Activated T-cell treated with anti-CD3 and anti-CD28 coated beads for 4 hours (primary cell): ENCODE data around the gene PRKCI.
"Not testable (repeated sequence)": the region's sequence is repeated elsewhere in the genome, so short reads cannot be mapped to it uniquely, and the experiment has no call there.

Source experiments
- DNase-seq: peaks from one replicate; pipeline ENCODE4 v3.0.0-alpha.2; 2020

PRKCI gene

DNA sequence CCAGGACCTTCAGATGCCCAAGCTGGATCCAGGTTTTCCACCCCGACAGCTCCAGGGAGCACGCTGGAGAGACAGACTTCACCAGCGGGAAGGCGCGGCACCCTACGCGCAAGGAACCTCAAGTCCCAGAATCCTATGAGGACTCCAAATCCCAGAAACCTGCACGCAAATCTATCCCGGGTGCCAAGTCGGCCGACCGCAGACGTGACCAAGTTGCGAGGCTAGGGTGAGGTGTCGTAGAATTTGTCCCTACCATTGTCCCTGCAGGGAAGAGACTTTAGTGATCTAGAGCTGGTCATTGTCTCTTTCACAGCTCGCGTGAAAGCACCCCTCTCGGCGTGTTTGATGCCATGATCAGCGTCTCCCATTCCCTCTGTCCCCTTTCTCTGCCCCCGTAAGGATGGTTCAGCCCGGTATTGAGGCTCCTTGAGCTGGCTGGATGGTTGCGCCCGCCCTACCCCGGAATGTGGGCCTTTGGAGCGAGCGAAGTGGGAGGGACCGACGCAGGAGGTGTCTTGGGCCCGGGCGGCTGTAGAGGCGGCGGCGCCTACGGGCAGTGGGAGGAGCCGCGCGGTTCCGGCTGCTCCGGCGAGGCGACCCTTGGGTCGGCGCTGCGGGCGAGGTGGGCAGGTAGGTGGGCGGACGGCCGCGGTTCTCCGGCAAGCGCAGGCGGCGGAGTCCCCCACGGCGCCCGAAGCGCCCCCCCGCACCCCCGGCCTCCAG lies at the start of gene PRKCI:
PRKCI (plus strand) TSS at position 501 of the 723 bp plus-strand sequence. CDS start 246 bp downstream, outside the sequence.
- DNase-seq = peak; percentile 72

DNA sequence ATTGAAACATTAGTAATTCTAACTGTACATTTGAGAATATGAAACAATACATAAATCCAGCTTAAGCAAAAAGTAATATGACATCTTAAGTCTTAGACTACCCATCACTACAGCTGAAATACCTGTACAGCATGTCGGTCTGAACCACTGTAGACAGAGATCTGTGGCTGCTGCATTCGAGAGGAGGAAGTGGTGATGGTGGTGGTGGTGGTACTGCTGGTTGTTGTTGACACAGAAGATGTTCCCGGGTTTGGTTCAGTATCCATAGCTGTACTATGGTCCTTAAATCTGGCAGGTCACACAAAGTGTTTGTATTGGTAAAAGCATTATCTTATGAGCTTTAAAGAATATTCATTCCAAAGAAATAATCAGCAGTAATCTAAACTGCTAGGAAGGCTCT lies 43.6 kb upstream of the PRKCI start:
- DNase-seq = peak; percentile 11

DNA sequence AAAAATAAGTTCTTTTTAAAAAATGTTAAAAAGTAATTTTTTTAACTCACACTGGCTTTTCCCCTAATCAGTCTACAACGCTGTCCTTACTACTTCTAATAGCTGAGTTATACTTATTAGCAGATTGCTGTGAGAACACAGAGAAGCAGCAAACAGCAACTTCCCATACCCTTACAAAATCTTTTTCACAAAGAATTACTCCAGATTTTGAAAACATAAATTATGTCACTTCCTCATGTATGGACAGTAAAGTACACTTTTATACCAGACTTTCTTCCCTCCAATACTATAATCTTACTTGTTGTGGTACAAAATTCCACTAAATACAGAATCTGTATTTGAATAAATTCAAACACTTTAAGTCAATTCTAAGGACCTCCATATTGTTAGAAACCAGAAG lies 42.8 kb upstream of the PRKCI start:
- DNase-seq = no peak

DNA sequence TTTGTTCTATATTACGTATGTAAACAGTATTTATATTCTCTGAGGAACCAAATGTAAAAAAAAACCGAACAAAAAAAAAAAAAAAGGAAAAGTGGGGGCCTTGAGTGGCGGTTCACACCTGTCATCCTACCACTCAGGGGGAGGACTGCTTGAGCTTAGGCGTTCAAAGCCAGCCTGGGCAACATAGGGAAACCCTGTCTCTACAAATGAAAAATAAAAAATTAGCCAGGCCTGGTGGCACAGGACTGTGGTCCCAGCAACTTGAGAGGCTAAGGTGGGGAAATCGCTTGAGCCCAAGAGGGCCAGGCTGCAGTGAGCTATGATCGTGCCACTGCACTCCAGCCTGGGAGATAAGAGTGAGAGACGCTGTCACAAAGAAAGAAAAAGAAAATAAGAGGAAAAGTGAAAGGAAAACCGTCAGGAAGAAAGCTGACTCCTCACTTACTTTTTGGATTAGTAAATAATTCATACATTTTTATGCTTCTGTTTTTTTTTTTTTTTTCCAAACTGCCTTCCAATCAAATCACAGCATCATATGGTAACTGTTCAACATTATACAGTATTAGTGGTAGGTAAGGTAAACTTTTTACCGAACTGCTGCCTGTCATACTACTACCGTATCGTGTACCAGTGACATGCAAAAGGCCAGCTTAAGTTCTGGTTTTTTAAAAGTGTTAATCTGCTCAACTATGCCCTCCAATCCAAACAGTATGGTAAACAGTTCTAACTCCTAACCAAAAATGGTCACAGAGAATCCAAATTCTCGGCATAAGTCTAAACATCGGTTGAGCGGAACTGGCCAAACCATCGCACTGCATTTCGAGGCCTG lies 41.9 kb upstream of the PRKCI start:
- DNase-seq = no peak

DNA sequence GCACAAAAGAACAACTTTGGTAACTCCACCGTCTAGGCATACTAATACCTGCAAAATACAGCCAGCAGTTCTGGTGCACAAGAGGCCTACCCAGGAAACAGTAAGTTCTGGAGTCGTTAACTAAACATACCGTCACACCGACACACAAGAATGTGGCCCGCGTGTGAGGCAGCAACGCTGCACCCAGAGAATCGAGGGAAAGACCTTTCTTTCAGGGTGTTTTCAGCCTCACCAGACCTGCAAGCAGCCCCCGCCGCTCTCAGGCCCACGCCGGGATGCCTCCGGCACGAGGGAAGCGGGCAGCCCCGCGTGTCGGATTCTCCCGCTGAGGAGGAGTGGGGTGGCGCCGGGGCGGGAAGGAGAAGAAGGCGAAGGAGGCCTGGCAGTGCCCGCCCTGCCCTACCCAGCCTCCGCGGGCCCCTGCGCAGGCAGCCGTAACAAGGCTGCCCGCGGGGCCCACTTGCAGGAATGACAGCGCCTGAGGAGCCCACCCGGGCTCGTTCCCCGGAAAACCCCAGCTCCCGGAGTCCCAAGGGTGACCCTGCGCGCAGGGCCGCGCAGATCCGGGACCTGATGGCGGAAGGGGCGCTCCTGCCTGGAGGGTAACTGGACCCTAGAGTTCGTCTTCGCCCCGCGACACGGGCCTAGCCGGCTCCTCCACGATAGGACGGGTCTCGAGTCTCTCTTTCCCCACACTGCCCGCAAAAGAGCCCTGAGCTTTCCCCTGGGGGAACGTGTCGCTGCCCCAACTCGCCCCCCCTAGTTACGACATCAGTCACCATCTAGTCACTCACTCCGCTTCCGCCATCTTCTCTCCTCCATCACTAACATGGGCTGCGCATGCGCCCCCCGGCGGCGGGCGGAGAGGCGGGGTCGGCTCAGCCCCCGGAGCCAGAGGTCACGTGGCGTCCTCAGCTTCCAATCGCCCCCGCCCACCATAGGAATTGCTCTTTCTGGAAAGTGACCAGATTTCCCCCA lies 41.0 kb upstream of the PRKCI start, which contains the start of gene PHC3:
PHC3 (minus strand) TSS at position 826 of the 978 bp plus-strand sequence; CDS start at position 808, 18 bp downstream.
- DNase-seq = peak; percentile 89

DNA sequence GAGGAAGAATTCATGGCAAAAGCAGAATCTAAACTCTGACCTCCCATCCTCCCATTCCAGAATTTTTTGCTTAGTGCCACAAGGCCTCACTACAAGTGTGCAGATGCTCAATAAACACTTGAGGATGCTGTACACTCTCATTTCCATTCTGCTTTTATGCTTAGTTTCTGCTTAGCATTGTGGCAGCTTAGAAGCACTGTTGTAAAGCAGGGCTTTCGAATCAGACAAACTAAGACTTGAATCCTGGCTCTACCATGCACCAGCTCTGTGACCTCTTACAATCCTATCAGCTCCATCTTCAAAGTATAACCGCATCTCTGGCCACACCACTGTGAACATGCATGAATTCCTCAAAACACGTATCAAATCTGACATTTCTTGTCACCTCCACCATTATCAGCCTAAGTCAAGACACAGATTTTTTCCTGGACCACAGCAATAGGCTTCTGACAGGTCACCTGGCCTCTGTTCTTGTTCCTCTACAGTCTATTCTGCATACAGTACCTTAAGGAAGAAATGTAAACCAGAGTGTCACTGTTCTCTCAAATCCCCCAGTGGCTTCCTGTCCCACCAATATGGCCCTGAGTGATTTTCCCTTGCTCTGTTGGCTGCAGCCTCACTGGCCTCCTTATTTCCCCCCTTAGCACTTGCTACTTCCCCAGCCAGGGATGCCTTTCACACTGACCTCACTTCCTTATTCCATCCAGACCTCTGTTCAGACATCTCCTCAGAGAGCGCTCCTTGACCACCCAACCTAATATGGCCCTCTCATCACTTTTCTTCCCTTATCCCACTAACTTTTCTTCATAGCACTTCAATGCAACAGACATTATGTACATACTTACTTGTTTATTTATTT lies 32.6 kb upstream of the PRKCI start:
- DNase-seq = no peak

DNA sequence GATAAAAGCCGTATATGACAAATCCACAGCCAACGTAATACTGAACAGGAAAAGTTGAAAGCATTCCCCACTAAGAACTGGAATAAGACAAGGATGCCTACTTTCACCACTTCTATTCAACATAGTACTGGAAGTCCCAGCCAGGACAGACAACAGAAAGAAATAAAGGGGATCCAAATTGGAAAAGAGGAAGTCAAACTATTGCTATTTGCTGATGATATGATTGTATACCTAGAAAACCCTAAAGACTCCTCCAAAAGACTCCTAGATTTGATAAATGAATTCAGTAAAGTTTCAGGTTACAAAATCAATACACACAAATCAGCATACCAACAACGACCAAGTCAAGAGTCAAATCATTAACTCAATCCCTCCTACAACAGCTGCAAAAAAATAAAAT lies 26.5 kb upstream of the PRKCI start:
- not testable (repeated sequence) for DNase-seq

DNA sequence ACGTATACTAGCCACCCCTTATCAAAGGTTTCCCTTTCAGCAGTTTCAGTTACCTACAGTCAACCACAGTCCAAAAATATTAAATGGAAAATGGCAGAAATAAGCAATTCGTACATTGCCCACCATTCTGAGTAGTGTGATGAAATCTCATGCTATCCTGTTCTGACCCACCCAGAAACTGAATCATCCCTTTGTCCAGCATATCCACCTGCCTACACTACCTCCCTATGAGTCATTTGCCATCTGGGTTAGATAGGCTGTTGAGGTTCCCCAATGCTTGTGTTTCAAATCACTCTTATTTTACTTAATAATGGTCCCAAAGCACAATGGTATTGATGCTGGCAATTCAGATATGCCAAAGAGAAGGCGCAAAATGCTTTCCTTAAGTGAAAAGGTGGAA lies 25.4 kb upstream of the PRKCI start:
- no peak for DNase-seq

DNA sequence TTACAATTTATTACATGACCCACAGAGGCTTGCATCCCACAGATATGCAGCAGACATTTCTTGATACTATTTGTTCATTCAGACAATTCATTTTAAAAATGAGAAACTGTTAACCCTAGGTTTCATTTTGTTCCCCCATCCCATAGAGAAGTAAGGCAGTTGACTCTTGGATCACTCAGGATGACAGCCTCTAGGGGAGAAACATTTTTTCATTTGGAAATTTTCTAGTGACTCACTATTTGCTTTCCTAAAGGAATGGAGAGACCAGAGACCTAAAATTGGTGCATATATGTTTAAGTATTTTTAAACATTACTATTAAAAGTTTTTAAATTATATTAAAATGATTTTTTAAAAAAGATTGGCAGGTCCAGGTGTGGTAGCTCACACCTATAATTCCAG lies 21.2 kb upstream of the PRKCI start:
- DNase-seq = no peak

DNA sequence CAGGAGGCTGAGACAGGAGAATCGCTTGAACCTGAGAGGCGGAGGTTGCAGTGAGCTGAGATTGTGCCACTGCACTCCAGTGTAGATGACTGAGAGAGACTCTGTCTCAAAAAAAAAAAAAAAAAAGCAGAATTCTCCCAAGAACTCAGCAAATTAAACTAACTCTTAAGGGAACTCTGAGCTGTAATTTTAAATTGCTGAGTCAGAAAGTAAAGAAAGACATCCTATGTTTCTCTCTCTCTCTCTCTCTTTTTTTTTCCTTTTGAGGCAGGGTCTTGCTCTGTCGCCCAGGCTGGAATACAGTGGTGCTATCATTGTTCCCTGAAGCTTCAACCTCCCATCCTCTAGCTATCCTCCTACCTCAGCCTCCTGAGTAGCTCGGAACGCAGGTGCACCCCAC lies 20.7 kb upstream of the PRKCI start:
- DNase-seq = no peak

DNA sequence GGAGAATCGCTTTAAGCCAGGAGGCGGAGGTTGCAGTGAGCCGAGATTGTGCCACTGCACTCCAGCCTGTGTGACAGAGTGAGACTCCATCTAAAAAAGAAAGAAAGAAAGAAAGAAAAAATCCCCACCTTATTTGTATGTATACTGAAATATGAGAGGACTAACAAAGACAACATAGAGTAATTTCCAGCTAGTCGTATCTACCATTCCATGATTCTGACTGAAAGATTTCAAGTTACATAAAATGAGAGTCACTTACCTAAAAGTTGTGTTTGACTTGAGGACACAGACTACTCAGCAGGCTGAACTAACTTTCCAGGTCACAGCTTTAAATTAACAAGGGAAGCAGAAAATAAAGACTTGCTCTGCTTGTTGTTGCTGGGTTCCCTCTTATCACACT lies 18.8 kb upstream of the PRKCI start:
- no peak for DNase-seq

DNA sequence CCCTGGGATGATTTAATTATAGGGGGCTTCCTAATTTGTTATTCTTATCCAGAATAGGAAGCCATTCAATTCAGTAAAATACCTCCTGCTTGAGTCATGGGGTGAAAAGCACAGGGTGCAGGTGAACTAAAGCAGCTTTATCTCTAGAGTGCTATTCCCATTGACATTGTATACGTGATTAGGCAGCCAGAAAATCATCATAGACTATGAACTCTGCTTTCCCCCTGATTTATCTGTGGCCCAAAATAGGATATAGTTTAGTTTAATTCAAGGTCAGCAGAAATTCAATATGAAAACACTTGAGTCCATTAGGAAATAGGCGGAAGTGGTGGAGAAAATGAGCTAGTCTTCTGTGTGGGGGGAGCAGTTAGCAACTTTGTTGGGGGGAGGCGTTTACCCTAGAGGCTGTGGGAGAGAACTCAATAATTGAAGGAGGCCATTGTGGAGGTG lies 18.2 kb upstream of the PRKCI start:
- DNase-seq = no peak

DNA sequence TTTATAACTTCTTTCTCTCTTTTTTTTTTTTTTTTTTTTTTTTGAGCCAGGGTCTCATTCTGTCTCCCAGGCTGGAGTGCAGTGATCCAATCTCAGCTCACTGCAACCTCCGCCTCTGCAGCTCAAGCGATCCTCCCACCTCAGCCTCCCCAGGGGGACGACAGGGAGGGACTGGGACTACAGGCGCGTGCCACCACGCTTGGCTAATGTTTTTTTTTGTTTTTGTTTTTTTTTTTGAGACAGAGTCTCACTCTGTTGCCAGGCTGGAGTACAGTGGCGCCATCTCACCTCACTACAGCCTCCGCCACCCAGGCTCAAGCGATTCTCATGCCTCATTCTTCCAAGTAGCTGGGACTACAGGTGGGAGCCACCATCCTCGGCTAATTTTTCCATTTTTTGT lies 17.7 kb upstream of the PRKCI start:
- DNase-seq = no peak

DNA sequence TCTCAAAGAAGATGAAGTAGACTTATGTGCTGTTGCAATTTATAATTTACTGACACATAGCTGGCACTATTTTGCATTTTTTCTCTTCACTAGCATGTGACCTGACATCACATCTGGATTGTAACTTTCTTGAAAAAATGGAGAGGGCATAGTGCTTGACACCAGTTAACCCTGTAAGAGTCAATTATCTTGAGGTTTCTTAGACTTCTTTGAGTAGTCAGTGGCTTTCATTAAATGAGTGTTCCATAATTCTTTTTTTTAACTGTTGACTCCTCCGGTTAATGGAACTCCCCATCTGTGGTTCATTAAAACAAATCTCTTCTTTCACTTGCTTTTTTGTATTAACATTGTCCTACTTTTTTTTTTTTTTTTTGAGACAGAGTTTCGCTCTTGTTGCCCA lies 16.9 kb upstream of the PRKCI start:
- DNase-seq = no peak

DNA sequence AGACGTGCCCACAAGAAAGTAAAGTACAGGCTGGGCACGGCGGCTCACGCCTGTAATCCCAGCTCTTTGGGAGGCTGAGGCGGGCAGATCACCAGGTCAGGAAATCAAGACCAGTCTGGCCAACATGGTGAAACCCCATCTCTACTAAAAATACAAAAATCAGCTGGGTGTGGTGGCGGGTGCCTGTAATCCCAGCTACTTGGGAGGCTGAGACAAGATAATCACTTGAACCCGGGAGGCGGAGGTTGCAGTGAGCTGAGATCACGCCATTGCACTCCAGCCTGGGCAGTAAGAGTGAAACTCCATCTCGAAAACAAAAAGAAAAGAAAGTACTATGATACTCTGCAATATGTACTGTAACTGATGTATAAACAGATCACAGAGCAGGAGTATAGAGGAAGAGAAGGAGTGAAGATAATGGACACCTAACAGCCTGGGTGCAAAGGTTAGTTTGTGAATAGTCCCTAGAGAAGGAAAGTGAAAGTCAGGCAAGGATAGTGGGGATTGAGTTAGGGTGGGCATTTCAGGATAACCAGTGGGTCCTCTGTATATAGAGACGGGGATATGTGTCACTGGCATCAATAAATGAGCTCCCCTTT lies 16.0 kb upstream of the PRKCI start:
- not testable (repeated sequence) for DNase-seq

DNA sequence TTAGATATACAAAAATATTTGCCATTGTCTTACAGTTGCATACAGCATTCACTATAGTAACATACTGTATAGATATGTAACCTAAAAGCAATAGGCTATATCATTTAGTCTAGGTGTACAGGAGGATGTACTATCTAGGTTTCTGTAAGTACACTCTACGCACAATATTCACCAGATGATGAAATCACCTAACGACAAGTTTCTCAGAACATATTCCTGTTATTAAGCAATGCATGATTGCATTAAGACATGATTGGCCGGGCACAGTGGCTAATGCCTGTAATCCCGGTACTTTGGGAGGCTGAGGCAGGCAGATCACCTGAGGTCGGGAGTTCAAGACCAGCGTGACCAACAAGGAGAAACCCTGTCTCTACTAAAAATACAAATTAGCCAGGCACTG lies 14.5 kb upstream of the PRKCI start:
- DNase-seq = no peak

DNA sequence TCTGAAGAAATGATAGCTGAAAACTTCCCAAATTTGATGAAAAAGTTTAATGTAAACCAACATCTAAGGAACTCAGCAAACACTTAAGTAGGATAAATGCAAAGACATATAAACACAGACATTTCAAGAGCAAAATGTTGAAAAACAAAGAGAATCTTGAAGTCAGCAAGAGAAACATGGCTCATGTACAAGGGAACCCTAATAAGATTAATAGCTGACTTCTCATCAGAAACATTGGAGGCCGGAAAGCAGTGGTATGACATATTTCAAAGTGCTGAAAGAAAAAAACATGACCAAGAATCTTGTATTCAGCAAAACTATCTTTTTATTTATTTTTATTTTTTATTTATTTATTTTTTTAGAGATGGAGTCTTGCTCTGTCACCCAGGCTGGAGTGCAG lies 10.6 kb upstream of the PRKCI start:
- no peak for DNase-seq

DNA sequence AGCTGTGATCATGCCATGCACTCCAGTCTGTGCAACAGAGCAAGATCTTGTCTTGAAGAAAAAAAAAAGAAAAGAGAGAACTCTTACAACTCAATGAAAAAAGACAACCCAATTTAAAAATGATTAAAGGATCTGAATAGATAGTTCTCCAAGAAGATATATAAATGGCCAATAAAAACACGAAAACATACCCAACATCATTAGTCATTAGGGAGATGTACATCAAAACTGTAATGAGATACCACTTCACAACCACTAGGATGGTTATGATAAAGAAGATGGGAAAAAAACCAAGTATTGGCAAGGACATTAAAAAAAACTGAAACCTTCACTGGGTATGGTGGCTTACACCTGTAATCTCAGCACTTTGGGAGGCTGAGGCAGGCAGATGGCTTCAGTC lies 2.4 kb upstream of the PRKCI start:
- DNase-seq = no peak

DNA sequence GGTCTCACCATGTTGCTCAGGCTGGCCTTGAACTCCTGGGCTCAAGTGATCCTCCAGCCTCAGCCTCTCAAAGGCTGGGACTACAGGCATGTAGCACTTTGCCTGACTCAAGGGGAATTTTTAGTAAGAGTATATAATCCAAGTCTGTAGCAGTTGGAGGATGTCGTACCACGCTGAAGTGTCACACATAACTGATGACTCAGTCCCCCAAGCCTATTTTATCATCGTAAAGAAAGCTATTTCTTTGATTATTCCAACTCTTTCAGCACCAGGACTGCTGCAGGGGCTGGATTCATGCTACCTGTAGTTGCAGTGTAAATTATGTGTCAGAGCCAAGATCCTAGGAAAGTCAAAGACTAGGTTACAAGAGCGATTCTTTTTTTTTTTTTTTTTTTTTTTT lies 1.4 kb upstream of the PRKCI start:
- DNase-seq = no peak

DNA sequence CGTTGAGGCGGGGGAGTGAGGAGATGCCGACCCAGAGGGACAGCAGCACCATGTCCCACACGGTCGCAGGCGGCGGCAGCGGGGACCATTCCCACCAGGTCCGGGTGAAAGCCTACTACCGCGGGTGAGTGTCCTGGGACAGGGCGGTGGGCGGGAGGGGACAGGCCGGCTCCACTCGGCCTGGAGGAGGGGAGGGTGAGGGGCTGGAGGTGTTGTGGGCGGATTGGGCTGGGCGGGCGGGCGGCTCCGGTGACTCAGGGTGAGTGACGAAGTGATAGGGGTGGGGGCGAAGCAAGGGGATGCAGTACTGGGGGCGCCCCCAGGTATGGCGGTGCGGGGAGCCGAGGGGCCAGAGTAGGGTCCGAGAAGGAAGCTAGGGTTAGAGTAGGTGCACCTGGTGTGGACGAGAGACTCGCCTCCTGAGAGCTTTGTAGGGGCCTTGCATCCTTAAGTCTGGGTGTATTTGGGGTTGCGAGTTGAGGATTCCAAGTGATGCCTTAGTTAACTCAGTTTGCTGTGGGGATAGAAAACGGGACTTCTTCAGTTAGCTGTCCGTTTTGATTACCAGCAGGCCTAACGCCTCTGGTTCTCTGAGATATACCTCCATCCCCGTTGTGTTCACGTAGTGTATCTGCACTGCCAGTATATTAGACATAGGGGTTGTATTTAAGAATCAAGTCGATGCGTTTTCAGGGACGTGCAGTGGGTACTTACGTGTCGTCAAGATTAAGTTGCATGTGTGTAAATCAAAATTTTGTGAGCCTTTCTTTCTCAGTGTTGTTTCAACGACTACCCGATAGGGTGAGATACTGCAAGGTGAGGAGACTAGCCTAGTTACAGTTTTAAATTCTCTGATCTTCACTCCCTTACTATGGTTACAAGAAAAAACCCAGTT lies 670 bp downstream of the PRKCI start:
- DNase-seq = peak; percentile 37
